Measurements from ENCODE around the gene RAB6B. TPM values are rescaled to one million over a fixed set of nuclear protein-coding genes. Genes with fewer than 3 reads are reported as not detected.

The RAB6B gene
- total RNA-seq, 1 donor from 2014 or later = 11.3 TPM

DNA sequence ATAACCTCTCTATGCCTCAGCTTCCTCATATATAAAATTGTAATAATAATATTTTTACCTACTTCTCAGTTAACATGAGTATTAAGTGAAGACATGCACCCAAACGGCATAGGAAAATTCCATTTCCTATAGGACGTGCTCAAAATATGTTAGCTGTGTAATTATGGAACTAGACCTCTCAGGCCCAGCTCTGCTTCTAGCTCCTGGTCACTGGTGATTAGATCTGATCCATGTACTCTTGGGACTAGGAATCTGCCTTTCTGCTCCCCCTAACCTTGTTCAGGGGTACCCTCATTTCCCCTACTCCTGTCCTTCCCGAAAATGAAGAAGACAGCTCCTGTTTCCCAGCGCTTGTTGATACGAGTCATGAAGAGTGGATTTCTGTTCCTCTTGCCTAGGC is 119.8 kb downstream of the RAB6B start:
- DNase-seq (ENCODE audit: extremely low spot score, unreplicated experiment) = no peak
- no peak overlapping the region for H3K4me3 Mint-ChIP-seq (ENCODE audit: unreplicated experiment)
- peaks cover 42% of the 10 kb centered on the region for H3K27me3 Mint-ChIP-seq (ENCODE audit: unreplicated experiment)
- H3K4me1 Mint-ChIP-seq (ENCODE audit: unreplicated experiment) = no peaks in the 10 kb centered on the region
- TF ChIP-seq, protein P1, sequence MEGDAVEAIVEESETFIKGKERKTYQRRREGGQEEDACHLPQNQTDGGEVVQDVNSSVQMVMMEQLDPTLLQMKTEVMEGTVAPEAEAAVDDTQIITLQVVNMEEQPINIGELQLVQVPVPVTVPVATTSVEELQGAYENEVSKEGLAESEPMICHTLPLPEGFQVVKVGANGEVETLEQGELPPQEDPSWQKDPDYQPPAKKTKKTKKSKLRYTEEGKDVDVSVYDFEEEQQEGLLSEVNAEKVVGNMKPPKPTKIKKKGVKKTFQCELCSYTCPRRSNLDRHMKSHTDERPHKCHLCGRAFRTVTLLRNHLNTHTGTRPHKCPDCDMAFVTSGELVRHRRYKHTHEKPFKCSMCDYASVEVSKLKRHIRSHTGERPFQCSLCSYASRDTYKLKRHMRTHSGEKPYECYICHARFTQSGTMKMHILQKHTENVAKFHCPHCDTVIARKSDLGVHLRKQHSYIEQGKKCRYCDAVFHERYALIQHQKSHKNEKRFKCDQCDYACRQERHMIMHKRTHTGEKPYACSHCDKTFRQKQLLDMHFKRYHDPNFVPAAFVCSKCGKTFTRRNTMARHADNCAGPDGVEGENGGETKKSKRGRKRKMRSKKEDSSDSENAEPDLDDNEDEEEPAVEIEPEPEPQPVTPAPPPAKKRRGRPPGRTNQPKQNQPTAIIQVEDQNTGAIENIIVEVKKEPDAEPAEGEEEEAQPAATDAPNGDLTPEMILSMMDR (IDR thresholded peaks at IDR 0.05) = no peak
- H3K9me3 Mint-ChIP-seq (ENCODE audit: unreplicated experiment) = no peaks in the 10 kb centered on the region
- H3K36me3 Mint-ChIP-seq (ENCODE audit: unreplicated experiment) = no peaks in the 10 kb centered on the region
- no peak overlapping the region for H3K27ac Mint-ChIP-seq (ENCODE audit: unreplicated experiment)

GRCh38 chr3:133775309-133775708 is 120.4 kb downstream of the RAB6B start:
- H3K27me3 Mint-ChIP-seq (ENCODE audit: unreplicated experiment) = peaks cover 42% of the 10 kb centered on the region
- no peaks in the 10 kb centered on the region for H3K9me3 Mint-ChIP-seq (ENCODE audit: unreplicated experiment)
- DNase-seq (ENCODE audit: extremely low spot score, unreplicated experiment) = no peak
- TF ChIP-seq, protein P1 (IDR thresholded peaks at IDR 0.05) = no peak
- H3K4me1 Mint-ChIP-seq (ENCODE audit: unreplicated experiment) = no peaks in the 10 kb centered on the region
- no peak overlapping the region for H3K4me3 Mint-ChIP-seq (ENCODE audit: unreplicated experiment)
- no peaks in the 10 kb centered on the region for H3K36me3 Mint-ChIP-seq (ENCODE audit: unreplicated experiment)
- no peak overlapping the region for H3K27ac Mint-ChIP-seq (ENCODE audit: unreplicated experiment)

Other genes starting within 250 kb of the RAB6B start
- gene TOPBP1, start 233.9 kb downstream of the RAB6B start, total RNA-seq = 22.3 and 22.8 TPM in 2 replicates
- gene TF, start 149.5 kb downstream of the RAB6B start, total RNA-seq = 1.9 and 2.0 TPM in 2 replicates
- 84.7 and 91.7 TPM in 2 replicates for gene SRPRB, start 90.1 kb downstream of the RAB6B start, total RNA-seq
- 9.8 and 10.7 TPM in 2 replicates for gene SLCO2A1, start 134.0 kb upstream of the RAB6B start, total RNA-seq

All from osteocyte (in vitro differentiated cells).